ENCODE measurements around the gene ADGRA1.

ADGRA1 gene

DNA sequence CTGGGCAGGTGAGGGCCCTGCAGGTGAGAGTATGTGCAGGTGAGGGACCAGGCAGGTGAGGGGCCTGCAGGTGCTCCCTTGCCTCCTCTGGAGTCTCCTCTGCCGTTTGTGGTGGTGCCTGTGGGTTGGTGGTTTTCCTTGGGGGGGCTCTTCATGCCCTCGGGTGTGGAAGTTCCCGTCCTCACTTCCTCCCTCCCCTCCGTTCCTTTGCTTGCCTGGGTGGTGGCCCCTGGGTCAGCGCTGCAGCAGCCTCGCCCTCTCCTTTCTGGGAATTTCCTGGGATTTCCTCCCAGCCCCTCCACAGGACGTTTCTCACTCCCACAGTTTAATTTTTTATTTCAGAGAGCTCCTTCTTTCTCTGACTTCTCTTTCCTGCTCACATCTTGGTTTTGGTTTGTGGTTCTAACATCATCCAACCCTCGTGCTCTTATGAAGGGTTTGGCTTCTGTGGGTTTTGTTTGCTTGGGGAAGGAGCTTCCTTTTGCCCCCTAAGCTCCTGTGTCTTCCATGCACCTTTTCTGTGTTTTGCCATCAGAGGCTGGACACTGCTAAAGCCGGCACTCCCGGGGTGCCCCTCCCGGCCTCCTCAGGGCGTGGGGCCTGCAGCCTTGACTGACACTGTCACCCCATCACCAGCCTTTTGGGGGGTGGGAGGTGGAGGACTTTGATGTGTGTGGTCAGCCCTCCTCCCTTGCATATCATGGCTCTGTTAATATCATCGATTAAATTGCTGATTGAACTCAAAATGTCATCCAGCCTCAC, 29.2 kb upstream of the ADGRA1 start:
- DNase-seq: no peak

DNA sequence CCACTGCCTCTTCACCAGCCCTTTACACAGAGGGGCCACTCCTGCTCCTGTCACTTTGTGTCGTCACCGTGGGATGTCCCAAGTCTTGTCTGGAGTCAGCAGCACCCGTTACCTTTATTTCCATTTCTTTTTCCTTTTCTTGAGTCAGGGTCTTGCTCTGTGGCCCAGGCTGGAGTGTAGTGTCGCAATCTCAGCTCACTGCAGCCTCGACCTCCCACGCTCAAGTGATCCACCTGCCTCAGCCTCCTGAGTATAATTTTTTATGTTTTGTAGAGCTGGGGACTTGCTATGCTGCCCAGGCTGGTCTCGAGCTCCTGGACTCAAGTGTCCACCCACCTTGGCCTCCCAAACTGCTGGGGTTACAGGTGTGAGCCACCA, 28.6 kb upstream of the ADGRA1 start:
- no peak for DNase-seq

DNA sequence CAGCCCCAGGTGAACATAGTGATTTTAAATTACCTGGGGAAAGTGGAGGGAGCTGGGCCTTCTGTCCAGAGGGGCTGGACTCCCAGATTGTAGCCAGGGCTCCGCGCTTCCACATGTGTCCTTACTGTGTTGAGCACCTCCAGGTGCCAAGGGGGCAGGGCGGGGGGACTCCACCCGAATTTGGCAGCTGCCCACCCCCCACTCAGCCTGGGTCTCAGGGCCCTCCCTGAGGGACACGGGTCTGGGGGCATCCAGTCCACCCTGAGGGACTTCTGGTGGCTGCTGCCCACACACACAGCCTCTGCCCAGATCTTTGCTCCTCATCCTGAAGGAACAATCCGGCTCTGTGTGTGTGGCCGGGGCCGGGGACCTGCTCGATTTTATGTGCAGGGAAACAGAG, 28.2 kb upstream of the ADGRA1 start:
- DNase-seq: no peak

DNA sequence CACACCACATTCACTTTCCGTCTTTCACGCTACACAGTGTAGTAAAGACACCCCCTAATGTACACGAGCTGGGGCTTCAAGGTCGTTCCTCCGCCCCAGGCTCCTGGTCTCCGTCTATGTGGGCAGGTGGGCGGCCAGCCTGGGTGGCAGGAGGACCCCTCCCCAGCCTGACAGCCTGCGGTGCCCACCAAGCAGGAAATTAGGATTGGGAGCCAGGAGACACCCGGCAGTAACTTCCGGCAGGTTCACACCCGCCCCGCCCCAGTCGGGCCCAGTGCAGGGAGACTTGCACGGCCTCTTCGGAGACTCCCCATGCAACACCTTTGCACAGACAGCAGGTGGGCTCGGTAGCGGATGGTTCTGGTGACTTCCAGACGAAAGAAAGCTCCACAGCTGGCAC, 27.7 kb upstream of the ADGRA1 start:
- DNase-seq: no peak

DNA sequence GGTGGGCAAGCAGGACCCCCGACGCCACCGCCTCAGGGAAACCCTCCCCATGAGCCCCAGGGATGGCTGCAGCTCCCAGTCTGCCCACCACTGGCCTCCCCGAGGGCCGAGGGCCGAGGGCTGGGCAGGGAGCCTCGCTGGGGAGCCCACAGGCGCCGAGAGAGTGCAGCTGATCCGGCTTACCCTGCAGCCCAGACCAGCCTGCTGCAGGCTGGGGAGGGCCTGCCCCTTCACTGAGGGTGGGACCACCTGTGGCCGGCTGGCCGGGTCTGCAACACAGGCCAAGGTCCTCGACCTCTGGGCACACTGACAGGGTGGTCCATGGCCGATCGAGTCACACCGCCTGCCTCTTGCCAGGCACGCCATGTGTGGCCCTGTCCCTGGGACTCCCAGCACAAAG, 27.3 kb upstream of the ADGRA1 start:
- no peak for DNase-seq

DNA sequence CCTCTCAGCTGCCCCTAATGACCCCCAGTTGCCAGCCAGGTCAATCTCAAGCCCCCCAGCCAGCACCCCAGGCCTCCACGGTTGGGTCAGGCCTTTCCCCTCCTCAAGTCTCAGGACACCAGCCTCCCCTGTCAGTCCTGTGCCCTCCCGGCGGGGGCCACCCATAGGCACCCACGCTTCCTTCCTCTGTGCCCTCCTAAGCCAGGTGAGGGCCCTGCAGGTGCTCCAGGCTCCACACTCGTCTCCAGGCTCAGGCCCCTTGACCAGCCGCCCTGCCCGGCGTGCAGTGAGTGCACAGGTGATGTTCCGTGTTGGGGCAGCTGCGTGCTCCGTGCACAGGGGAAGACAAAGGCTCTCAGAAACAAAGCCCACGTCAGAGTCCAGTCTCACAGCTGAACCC, 26.8 kb upstream of the ADGRA1 start:
- no peak for DNase-seq

DNA sequence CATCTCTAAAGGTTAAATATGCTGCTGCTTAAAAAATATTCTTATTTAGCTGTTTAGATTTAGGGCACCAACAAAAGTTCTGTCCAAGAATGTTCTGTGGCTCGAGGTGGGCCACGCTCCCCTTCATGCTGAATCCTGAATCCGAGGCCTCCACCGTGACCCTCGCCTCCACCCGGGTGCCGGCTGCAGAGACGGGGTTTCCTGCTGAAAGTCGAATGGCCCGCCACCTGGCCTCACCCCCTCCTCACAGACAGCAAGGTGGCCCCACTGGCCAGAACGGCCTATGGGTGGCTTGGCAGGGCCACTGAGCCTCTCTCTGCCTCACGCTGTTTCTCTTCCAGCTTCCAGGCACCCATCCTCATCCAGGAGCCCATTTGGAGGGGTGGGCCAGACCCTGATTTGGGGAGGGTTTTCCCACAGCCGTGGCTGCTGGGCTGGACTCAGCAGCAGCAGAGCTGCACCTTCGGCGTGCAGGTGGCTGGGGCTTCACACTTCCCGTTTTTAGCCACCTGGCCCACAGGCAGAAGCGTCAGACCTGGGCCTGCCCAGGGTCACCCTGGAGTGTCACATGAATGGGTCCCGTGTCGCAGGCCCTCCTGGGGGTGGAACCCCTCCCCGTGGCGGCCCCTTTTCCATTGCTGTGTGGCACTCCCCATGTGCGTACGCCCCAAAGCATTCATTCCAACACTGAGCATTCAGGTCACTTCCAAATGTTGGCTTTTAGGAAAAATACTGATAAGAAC, 26.3 kb upstream of the ADGRA1 start:
- DNase-seq: no peak

DNA sequence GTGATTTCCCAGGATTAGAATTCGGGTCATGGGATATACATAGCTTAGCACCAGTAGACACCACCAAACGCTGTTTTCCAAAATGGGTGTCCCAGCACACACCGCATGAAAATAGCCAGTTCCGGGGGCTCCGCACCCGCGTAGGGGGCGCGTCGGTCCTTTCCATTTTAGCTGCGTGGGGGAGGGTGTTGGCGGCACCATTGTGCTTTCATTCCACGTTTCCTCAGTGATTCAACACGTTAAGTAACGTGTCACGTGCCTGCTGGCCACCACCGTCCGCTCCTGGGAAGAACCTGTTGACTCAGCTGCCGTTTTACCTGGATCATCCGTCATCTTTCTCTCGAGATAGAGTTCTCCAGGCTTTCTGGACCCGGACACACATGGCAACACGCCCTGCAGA, 25.6 kb upstream of the ADGRA1 start:
- DNase-seq: no peak

DNA sequence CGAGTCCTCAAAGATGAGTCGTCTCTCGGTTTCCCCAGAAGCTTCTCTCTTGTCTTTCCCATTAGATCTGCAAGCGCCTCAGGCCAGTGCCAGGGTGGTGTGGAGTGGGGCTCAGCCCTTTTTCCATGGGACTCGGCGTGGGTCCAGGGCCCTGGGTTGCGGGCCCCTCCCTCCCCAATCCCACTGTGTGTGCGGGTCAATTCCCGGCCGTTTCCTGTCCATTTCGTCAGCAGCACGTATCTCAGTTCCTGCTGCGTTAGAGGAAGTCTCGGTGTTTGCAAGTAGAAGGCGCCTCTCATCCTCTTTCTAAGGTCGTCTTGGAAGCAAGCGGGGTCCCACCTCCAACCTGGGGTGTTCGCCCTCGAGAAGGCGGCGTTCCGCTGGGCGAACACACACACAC, 25.1 kb upstream of the ADGRA1 start:
- no peak for DNase-seq

DNA sequence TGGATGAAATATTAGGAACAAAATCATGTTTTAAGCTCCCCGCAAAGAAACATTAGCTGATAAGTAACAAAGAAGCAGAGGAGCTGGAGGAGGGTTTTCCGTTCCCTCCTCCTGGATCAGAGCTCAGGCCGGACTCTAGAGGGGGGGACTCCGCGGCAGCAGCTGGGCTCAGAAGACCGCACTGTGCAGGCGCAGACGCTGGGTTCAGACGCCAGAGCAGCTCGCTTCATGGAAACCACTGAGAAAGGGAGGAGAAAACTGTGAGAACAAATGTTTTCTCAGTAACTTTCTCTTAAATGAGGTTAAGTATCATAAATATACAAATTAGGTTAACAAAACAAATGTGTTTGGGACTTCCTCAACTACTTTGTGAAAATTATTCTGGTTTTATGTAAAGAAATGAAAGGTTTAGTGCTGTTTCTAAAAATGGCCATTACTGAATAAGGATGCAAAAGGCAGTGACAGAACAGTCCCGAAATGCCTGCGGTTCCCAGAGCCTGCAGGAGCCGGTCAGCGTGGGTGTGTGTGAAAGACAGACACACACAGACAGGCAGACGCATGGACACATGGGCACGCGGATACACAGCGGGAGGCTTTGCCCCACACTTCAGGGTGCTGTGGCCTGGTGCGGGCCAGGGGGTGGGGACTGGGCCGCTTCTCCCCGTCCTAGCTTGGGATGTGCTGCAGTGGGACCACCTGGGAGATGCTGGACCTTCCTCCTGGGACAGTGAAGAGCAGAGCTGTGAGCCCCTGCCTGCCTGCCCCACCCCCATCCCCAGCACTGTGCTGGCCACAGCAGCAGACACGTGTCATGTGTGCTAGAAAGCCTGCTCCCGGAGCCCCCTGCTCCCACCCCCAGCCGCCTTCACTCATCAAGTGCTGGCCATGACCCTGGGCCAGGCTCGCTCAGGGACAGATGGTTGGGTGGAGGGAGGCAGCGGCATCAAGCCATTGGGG, 20.3 kb upstream of the ADGRA1 start:
- DNase-seq: no peak

DNA sequence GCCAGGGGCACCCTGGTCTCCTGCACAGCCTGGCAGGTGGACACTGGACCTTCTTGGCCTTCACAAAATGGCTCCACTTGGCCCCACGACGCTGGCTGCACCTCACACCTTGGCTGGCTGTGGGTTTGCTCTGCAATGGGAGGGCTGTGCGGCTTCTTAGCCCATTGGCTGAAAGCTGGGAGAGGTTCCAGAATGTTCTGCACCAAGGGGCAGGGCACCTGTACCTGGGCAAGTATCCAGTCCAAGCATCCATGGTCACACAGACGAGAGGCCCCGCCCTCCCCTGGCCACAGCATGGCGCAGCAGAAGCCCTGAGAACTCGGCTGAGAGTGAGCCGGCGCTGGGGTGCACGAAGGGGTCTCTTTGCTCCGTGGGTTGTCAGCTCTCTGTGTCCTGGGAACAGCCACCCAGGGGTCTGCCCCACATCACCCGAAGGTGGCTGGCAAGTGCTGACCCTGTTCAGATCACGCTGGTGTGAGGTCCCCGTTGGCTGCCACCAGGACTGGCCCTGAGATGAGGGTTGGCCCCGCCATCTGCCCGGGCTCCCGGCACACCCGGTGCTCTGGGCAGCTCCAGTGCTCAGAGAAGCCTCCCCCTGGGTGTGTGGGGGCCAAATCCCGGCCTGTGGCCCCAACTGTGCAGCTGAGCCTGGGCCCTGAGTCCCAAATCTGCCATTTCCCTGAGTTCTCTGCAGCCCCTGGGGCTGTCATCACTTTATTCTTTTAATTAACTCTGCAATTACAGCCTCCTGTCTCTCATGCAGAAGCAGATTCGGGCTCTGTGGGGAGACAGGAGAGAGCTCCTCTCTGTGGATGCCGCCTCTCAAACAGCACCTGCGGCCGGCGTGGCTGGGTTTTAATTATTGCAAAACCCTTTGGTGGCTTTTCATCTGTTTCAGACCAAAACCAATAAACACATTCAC, 19.4 kb upstream of the ADGRA1 start:
- DNase-seq: no peak

DNA sequence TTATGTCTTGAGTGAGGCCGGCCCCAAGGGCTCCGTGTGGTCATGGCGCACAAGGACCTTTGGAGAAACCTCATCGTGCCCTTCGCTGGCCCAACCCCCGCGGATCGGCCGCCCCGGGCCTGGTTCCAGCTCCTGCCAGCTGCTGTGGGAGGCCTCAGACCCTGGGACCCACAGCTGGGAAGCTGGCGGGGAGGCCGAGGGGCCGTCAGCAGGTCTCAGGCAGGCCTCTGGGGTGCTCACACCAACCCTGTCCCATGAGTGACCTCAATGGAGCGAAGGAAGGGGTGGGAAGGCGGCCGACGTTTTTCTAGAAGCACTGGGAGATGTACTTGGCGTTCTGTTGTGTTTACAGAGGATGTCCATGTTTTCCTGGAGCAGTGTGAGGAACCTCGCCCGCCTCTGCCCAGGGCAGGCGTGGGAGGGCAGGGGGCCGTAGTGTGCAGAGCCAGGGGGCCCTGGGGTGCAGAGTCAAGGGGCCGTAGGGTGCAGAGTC, 18.6 kb upstream of the ADGRA1 start:
- DNase-seq: no peak

DNA sequence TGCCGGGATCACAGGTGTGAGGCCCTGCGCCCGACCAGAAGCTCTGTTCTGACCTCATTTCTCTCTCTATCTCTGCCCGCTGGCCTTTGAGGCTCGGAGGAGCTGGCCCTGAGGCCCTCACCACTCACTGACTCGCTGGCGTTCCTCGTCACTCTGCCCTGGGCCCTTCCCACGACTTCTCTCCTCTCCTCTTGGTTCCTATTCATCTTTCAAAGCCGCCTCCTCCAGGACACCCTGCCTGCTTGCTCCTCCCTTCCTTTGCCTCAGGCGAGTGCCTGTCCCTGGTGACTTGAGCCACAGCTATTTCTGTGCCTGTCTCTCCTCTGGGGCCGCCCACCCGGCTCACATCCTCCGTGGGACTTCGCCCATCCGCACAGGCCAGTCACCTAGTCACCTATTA, 17.3 kb upstream of the ADGRA1 start:
- no peak for DNase-seq

DNA sequence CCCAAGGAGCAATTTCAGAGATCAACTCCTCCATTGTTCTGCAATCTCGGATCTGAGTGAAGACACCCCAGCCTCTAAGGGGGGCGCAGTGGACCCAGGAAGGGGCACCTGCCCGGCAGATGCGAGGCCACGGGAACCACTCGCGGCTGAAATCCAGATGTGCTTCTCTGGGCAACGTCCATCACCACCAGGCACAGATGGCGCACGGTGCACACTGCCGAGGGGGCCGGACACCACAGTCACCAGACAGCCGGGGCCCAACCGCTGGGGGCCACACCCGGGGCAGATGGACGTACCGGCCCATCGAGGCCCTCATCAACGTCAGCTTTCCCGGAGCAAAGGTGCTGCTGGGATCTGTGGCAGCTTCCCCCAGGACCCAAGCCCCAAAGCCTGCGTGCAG, 16.9 kb upstream of the ADGRA1 start:
- no peak for DNase-seq

DNA sequence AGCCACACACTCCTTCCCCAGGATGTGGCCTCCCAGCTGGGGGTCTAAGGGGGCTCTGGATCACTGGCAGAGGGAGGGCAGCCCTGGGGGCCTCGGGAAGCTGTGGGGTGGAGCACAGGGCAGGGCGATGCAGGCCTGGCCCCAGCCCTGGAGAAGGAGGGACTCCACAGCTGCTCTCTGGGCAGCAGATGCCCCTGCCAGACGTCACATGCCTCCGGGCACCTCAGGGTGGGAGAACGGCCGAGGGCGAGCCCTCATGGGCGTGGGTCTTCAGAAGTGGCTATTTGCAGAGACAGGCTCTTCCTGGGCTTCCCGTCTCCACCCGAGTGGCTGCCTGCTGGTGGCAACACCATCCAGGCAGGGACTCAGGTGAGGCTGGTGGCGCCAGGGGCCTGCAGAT, 16.0 kb upstream of the ADGRA1 start:
- DNase-seq: no peak

DNA sequence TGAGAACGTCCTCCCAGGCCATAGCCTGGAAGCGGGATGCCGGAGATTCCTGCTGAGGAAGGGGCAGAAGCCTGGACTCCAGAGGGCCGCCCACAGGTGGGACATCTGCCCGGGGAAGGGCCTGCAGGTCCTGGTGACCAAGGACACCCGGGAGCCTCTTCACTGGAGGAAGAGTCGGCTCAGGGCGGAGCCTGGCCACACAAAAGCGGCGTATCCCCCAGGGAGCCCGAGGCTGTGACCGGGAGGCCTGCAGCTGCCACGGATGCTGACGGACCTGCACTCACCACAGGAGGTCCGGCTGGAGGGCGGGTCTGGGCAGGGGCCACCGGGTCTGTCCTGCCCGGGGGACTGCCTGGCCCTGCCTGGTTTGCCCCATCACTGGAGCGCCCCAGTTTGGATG, 15.5 kb upstream of the ADGRA1 start:
- no peak for DNase-seq

DNA sequence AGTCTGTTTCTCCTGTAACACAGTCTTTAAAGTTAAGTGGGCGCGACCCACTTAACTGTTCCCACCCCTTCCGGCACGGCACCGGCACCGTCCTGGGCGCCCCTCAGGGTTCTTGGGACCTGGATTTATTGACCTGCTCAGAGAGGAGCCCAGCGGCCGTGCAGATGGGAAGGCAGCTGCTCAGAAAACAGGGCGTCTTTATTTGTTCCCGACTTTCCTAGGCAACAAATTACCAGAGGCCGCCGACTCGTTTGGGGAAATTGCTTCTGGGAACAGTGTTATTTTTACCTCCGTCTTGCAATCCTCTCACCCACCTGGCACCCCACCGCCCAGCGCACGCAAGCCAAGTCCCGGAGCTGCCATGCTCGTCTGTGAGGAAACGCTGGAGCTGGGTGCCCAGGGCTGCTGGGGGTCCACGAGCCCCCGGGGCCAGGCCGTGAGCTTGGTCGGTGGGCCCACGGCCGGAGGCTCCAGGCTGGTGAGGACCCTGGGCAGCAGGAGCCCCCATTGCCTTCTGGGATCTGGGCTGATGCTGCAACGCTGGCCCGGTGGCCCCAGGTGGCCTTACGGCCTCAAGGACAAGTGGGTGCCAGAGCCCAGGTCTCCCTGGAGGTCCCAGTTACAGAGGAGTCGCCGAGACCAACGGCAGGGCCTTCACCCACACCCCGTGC, 14.9 kb upstream of the ADGRA1 start:
- DNase-seq: no peak

DNA sequence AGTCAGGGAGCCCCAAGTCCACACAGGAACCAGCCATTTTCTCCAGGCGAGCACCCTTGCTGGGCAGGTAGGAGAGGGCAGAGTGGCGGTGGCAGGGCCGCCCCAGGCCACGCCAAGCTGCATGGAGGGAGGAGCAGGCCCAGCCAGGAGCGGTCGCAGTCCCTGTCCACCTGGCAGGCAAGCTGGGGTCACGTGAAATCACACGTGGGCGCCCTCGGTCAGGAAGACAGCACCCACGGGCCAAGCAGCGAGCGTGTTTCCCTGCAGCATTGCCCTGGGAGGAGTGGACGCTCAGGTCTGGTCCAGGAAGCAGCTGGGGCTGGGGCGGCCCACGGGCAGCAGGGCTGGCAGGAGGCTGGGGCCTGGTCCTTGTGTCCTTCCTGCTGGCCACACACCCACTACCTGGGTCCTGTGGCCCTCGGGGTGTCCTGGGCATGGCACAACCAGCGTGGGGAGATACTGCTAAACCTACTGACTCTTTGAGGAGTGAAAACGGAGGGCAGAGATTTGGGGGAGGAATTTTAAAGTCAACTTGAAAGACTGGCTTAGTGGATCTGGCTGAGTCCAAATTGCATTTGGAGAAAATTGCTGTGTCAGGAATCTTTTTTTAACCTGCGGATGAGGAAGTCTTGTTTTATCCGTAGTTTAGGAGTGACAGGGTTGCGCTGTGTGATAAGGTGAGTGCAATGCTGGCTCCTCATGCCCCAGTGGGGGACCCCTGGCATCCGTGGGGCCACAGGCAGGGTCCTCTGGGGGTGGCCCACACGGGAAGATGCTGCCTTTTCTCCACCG, 12.2 kb upstream of the ADGRA1 start:
- DNase-seq: no peak

DNA sequence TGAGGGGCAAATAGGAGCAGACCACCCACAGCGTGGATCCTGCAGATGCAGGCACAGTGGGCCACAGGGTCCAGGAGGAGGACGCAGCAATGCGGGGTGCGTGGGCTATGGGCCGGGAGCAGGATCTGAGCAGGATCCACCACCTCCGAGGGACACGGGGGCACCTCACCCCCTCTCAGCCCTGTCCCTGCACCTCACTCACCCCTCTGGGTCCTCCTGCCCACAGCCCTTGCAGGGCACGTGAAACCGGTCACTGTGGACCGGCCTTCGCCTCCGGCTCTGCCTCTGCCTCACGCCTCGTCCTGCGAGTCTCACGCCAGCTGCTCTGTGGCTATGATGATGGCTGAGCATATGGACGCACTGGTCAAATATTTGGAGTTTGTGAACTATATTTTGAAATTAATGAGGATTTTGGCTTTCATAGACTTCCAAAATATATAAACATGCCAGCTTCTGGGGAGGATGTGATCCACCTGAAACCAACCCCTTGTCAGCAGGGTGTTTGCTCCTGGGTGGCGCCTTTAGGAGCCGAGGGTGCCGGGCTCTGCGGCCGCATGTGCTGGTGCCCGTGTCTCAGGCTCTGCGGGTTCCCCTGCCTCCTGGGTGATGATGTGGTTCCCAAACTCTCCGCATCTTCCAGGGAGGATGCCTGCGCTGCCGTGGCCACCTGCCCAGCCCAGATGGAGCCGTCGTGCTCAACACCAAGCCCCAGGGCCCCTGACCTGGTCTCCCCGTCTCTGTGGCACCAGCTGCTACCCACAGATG, 11.3 kb upstream of the ADGRA1 start:
- DNase-seq: no peak

All from T-helper 1 cell (primary cell).